HepG2 (cell line): ENCODE data around the gene SLC2A14. TPM values are rescaled to one million over a fixed set of nuclear protein-coding genes. Genes with fewer than 3 reads are reported as not detected.

Source experiments
- ARNT ChIP-seq: fragments of 450-650 bp; IDR thresholded peaks from 2 replicates; pipeline ENCODE4 v1.6.1; 2017
- BRCA1 ChIP-seq: sonication (generic); formaldehyde crosslinking; IDR thresholded peaks from 2 replicates; pipeline ENCODE4 v1.4.0; 2020; ENCODE audit warnings: missing genetic modification reagents
- FOXA3 ChIP-seq: IDR thresholded peaks from 2 replicates; pipeline ENCODE4 v1.6.1; 2016; ENCODE audit warnings: missing genetic modification reagents, missing compliant biosample characterization
- GABPB1 ChIP-seq: IDR thresholded peaks from 2 replicates; pipeline ENCODE4 v1.6.1; 2016; ENCODE audit warnings: mild to moderate bottlenecking, missing genetic modification reagents, moderate library complexity, missing compliant biosample characterization
- HHEX ChIP-seq: IDR thresholded peaks from 2 replicates; pipeline ENCODE4 v1.6.1; 2016; ENCODE audit warnings: control low read depth
- JUND ChIP-seq: sonication (generic); formaldehyde crosslinking; IDR thresholded peaks from 2 replicates; pipeline ENCODE4 v1.8.0; 2022; ENCODE audit warnings: mild to moderate bottlenecking, missing genetic modification reagents
- KLF6 ChIP-seq: IDR thresholded peaks from 2 replicates; pipeline ENCODE4 v1.8.0; 2016; ENCODE audit warnings: missing biosample characterization, missing genetic modification reagents
- RFX5 ChIP-seq: IDR thresholded peaks from 2 replicates; pipeline ENCODE4 v1.6.1; 2011; ENCODE audit warnings: low read depth, low read length, improper control_type of control experiment
- SKI ChIP-seq: fragments of 450-650 bp; IDR thresholded peaks from one replicate; pipeline ENCODE4 v1.6.1; 2018; ENCODE audit warnings: mild to moderate bottlenecking; ENCODE audit not compliant: partially characterized antibody
- SMC3 ChIP-seq: IDR thresholded peaks from 2 replicates; pipeline ENCODE4 v1.6.1; 2011; ENCODE audit warnings: low read length, improper control_type of control experiment
- SOX13 ChIP-seq, 3 experiments: fragments of 450-650 bp in 1 of 3; sonication (generic) in 1 of 3; formaldehyde crosslinking in 1 of 3; IDR thresholded peaks in 2 of 3; conservative IDR thresholded peaks in 1 of 3; 2 replicates each; pipeline versions ENCODE4 v1.5.0 to v1.6.1; 2016 to 2020; ENCODE audit warnings: antibody characterized with exemption in 1 of 3, mild to moderate bottlenecking in 1 of 3, missing compliant biosample characterization in 1 of 3, missing genetic modification reagents in 1 of 3, moderate library complexity in 1 of 3
- TP53 ChIP-seq: sonication (generic); formaldehyde crosslinking; conservative IDR thresholded peaks from 2 replicates; pipeline ENCODE4 v1.4.0; 2020; ENCODE audit warnings: missing genetic modification reagents
- ZFX ChIP-seq: sonication (generic); formaldehyde crosslinking; IDR thresholded peaks from 2 replicates; pipeline ENCODE4 v1.4.0; 2020; ENCODE audit warnings: mild to moderate bottlenecking, low read depth, missing genetic modification reagents, moderate library complexity
- ZMYM4 ChIP-seq: sonication (generic); formaldehyde crosslinking; IDR thresholded peaks from 2 replicates; pipeline ENCODE4 v1.8.1; 2023; ENCODE audit warnings: mild to moderate bottlenecking, missing genetic modification reagents
- ZNF101 ChIP-seq: sonication (generic); formaldehyde crosslinking; IDR thresholded peaks from 2 replicates; pipeline ENCODE4 v1.4.0; 2020; ENCODE audit warnings: mild to moderate bottlenecking, low read depth, missing genetic modification reagents, borderline replicate concordance
- ZNF124 ChIP-seq: sonication (generic); formaldehyde crosslinking; IDR thresholded peaks from 2 replicates; pipeline ENCODE4 v1.4.0; 2020; ENCODE audit warnings: missing genetic modification reagents
- ZNF3 ChIP-seq: IDR thresholded peaks from 2 replicates; pipeline ENCODE4 v1.7.0; 2017; ENCODE audit warnings: inconsistent platforms
- ZNF782 ChIP-seq: sonication (generic); formaldehyde crosslinking; IDR thresholded peaks from 2 replicates; pipeline ENCODE4 v1.4.0; 2020; ENCODE audit warnings: missing genetic modification reagents, mild to moderate bottlenecking, borderline replicate concordance
- polyA plus RNA-seq, 8 experiments: library from polyadenylated mRNA; depleted of rRNA in 3 of 8; stranded (reverse) in 7 of 8; unstranded in 1 of 8; fragments of >200 nt; fragmentation: Illumina TruSeq in 4 of 8; extraction: Trizol in 4 of 8; gene quantifications; 2 replicates each; pipeline versions ENCODE4 v1.2.1 to v1.2.3, GENCODE V29; 2011 to 2016; ENCODE audit warnings: low read depth in 4 of 8, missing spikeins in 1 of 8, mixed read lengths in 1 of 8; ENCODE audit not compliant: insufficient read depth in 1 of 8
- total RNA-seq, 5 experiments: library from RNA; depleted of rRNA; stranded (reverse); fragments of >200 nt; fragmentation: Illumina TruSeq; extraction: Trizol; gene quantifications; 2 replicates each; pipeline ENCODE4 v1.2.3, GENCODE V29; 2016; ENCODE audit warnings: low read depth in 1 of 5
- TF ChIP-seq, protein P1 (sequence below), 2 experiments: fragments of 450-650 bp in 1 of 2; sonication (generic) in 1 of 2; formaldehyde crosslinking; IDR thresholded peaks; 2 replicates each; pipeline versions ENCODE4 v1.5.0 to v1.8.0; 2020 to 2022; ENCODE audit warnings: mild to moderate bottlenecking in 1 of 2, missing genetic modification reagents in 1 of 2
- TF ChIP-seq, protein P2 (sequence below): IDR thresholded peaks from 2 replicates; pipeline ENCODE4 v1.6.1; 2016; ENCODE audit warnings: low read depth
- TF ChIP-seq, protein P3 (sequence below): sonication (generic); formaldehyde crosslinking; IDR thresholded peaks from 2 replicates; pipeline ENCODE4 v1.8.0; 2022; ENCODE audit warnings: missing genetic modification reagents, low read depth, mild to moderate bottlenecking, borderline replicate concordance
- TF ChIP-seq, protein P4 (sequence below): sonication (generic); formaldehyde crosslinking; IDR thresholded peaks from 2 replicates; pipeline ENCODE4 v1.4.0; 2020; ENCODE audit warnings: missing genetic modification reagents, borderline replicate concordance
- TF ChIP-seq, protein P5 (sequence below): sonication (generic); formaldehyde crosslinking; IDR thresholded peaks from 2 replicates; pipeline ENCODE4 v1.4.0; 2020; ENCODE audit warnings: mild to moderate bottlenecking, missing genetic modification reagents
- TF ChIP-seq, protein P6 (sequence below): sonication (generic); formaldehyde crosslinking; IDR thresholded peaks from 2 replicates; pipeline ENCODE4 v1.5.0; 2020; ENCODE audit warnings: mild to moderate bottlenecking, missing genetic modification reagents, borderline replicate concordance

SLC2A14 gene
- total and polyA plus RNA-seq, 2 of the 13 experiments (the other 11 are each of a cell fraction or from before 2014, with no cell fraction given): 7.7 to 39.0 TPM

DNA sequence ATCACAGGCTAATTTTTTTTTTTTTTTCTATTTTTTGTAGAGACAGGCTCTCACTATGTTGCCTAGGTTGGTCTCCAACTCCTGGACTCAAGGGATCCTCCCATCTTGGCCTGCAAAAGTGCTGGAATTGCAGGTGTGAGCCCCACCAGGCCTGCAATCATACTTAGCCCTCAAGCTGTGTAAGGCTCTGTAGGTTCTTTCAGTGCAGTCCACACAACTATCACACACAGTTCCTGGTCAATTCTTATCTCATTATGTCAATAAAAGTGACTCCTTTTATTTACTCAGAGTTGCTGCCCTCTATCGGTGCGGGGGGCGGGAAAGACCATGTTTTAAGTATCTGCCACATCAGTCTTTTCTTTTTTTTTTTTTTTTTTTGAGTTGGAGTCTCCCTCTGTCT lies 34.3 kb upstream of the SLC2A14 start (continued):
- TF ChIP-seq ZFX: peak; percentile 87
- TF ChIP-seq, protein P1, sequence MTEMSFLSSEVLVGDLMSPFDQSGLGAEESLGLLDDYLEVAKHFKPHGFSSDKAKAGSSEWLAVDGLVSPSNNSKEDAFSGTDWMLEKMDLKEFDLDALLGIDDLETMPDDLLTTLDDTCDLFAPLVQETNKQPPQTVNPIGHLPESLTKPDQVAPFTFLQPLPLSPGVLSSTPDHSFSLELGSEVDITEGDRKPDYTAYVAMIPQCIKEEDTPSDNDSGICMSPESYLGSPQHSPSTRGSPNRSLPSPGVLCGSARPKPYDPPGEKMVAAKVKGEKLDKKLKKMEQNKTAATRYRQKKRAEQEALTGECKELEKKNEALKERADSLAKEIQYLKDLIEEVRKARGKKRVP (CRISPR knock-in tag; IDR thresholded peaks at IDR 0.05): 0 out of 4 replicates have a peak, but pooled peaks of 1 of the 2 experiments have one; percentile 36
- no peak for TF ChIP-seq ARNT
- TF ChIP-seq, protein P2, sequence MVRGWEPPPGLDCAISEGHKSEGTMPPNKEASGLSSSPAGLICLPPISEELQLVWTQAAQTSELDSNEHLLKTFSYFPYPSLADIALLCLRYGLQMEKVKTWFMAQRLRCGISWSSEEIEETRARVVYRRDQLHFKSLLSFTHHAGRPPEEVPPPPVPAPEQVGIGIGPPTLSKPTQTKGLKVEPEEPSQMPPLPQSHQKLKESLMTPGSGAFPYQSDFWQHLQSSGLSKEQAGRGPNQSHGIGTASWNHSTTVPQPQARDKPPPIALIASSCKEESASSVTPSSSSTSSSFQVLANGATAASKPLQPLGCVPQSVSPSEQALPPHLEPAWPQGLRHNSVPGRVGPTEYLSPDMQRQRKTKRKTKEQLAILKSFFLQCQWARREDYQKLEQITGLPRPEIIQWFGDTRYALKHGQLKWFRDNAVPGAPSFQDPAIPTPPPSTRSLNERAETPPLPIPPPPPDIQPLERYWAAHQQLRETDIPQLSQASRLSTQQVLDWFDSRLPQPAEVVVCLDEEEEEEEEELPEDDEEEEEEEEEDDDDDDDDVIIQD (CRISPR knock-in tag): peak; percentile 53; the same call in 1 of the 2 replicates
- no peak for TF ChIP-seq ZNF782 (CRISPR knock-in tag)
- no peak for TF ChIP-seq BRCA1 (CRISPR knock-in tag)
- TF ChIP-seq, protein P3, sequence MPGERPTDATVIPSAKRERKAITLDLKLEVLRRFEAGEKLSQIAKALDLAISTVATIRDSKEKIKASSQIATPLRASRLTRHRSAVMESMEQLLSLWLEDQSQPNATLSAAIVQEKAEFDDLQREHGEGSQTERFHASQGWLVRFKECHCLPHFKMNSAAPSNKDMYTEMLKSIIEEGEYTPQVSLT: no peak
- TF ChIP-seq ZNF3 (CRISPR knock-in tag): no peak
- TF ChIP-seq, protein P4, sequence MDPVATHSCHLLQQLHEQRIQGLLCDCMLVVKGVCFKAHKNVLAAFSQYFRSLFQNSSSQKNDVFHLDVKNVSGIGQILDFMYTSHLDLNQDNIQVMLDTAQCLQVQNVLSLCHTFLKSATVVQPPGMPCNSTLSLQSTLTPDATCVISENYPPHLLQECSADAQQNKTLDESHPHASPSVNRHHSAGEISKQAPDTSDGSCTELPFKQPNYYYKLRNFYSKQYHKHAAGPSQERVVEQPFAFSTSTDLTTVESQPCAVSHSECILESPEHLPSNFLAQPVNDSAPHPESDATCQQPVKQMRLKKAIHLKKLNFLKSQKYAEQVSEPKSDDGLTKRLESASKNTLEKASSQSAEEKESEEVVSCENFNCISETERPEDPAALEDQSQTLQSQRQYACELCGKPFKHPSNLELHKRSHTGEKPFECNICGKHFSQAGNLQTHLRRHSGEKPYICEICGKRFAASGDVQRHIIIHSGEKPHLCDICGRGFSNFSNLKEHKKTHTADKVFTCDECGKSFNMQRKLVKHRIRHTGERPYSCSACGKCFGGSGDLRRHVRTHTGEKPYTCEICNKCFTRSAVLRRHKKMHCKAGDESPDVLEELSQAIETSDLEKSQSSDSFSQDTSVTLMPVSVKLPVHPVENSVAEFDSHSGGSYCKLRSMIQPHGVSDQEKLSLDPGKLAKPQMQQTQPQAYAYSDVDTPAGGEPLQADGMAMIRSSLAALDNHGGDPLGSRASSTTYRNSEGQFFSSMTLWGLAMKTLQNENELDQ: no peak
- peak; percentile 67 for TF ChIP-seq SMC3
- no peak for TF ChIP-seq ZNF101
- TF ChIP-seq FOXA3: peak; percentile 94
- TF ChIP-seq, protein P5, sequence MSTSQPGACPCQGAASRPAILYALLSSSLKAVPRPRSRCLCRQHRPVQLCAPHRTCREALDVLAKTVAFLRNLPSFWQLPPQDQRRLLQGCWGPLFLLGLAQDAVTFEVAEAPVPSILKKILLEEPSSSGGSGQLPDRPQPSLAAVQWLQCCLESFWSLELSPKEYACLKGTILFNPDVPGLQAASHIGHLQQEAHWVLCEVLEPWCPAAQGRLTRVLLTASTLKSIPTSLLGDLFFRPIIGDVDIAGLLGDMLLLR (CRISPR knock-in tag): no peak
- TF ChIP-seq SOX13 (IDR thresholded peaks at IDR 0.05): 0 out of 2 replicates have a peak, but pooled peaks have one; percentile 21
- TF ChIP-seq SOX13 (CRISPR knock-in tag; conservative IDR thresholded peaks at IDR 0.05 in 1 of 2, IDR thresholded peaks at IDR 0.05 in 1 of 2): peak in 1 of 2 experiments; percentile 77; a peak in 2 of 4 replicates
- no peak for TF ChIP-seq TP53
- TF ChIP-seq SKI: peak; percentile 19
- TF ChIP-seq ZNF124 (CRISPR knock-in tag): 0 out of 2 replicates have a peak, but pooled peaks have one; percentile 61
- TF ChIP-seq ZMYM4 (CRISPR knock-in tag): peak; percentile 85
- TF ChIP-seq HHEX (CRISPR knock-in tag): no peak
- TF ChIP-seq RFX5: no peak
- peak; percentile 73 for TF ChIP-seq JUND
- TF ChIP-seq KLF6: no peak
- TF ChIP-seq, protein P6, sequence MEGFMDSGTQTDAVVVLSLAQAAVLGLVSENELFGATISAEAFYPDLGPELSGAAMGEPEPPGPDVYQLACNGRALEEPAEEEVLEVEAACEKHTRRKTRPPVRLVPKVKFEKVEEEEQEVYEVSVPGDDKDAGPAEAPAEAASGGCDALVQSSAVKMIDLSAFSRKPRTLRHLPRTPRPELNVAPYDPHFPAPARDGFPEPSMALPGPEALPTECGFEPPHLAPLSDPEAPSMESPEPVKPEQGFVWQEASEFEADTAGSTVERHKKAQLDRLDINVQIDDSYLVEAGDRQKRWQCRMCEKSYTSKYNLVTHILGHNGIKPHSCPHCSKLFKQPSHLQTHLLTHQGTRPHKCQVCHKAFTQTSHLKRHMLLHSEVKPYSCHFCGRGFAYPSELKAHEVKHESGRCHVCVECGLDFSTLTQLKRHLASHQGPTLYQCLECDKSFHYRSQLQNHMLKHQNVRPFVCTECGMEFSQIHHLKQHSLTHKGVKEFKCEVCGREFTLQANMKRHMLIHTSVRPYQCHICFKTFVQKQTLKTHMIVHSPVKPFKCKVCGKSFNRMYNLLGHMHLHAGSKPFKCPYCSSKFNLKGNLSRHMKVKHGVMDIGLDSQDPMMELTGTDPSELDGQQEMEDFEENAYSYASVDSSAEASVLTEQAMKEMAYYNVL: peak; percentile 90
- TF ChIP-seq GABPB1: no peak
